Fibroblast of gingiva (primary cell): ENCODE results near the gene MAPK4.
A peak's percentile ranks its signal among the peaks of the same experiment; 100 is the strongest.
"Not testable (repeated sequence)": the region's sequence is repeated elsewhere in the genome, so short reads cannot be mapped to it uniquely, and the experiment has no call there.

Experiments
- DNase-seq: peaks from one replicate; pipeline ENCODE4 v3.0.0-alpha.2; 2011; ENCODE audit warnings: low read depth

Gene MAPK4

GRCh38 chr18:50687491-50687890 lies 127.6 kb downstream of the MAPK4 start:
- DNase-seq, result no peak

DNA sequence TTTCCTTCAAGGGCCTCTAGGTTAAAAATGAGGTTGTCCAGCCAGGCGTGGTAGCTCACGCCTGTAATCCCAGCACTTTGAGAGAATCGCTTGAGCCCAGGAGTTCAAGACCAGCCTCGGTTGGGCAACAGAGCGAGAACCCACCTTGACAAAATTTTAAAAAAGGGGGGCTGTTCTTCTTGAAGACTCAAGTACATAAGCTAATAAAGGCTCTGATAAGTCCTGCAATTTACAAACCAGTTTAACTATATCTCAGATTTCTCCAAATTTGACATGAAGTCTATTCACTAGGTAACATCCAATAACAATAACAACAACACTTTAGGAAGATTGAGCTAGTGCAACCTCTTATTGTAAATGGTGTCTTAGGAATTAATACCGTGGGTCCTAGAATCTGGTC lies 129.7 kb downstream of the MAPK4 start:
- DNase-seq, result no peak

GRCh38 chr18:50694147-50694546 lies 134.3 kb downstream of the MAPK4 start:
- DNase-seq, result no peak

DNA sequence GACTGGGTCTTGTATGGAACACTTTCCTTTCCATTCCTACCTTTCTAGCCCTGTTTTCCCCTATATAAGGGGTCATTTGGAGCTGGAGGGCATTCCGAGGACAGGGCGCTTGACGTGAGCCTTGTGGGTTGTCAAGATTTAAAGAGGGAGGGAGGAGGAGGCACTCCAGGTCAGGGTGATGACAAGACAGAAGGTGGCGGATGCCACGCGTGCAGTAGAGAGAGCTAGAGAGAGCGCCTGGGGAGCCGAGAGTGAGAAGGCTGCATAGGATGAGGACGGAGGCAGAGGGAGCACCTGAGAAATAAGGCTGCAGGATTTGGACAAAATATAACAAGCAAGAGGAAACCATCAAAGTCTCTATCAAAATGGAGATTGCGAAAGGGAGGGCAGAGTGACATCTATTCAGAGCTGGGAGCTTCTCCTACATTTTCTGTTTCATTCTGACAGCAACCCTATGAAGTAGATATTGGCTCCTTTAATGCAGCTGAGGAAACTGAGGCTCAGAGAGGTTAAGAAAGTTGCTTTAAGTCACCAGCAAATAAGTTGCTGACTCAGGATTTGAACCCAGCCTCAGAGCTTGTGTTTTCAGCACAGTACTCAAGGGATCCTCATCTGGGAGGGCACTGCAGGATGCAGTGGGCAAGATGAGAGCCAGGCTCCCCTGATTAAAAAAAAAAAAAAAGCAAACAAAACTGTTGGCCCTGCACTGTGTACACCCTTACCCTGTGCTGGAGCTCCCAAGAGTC lies 135.7 kb downstream of the MAPK4 start:
- no peak for DNase-seq

GRCh38 chr18:50696436-50696835 lies 136.5 kb downstream of the MAPK4 start:
- no peak for DNase-seq

GRCh38 chr18:50696929-50697328 lies 137.0 kb downstream of the MAPK4 start:
- DNase-seq, result no peak

- DNase-seq, result no peak
Measured at GRCh38 chr18:50697509-50697908, 137.6 kb downstream of the MAPK4 start.

DNA sequence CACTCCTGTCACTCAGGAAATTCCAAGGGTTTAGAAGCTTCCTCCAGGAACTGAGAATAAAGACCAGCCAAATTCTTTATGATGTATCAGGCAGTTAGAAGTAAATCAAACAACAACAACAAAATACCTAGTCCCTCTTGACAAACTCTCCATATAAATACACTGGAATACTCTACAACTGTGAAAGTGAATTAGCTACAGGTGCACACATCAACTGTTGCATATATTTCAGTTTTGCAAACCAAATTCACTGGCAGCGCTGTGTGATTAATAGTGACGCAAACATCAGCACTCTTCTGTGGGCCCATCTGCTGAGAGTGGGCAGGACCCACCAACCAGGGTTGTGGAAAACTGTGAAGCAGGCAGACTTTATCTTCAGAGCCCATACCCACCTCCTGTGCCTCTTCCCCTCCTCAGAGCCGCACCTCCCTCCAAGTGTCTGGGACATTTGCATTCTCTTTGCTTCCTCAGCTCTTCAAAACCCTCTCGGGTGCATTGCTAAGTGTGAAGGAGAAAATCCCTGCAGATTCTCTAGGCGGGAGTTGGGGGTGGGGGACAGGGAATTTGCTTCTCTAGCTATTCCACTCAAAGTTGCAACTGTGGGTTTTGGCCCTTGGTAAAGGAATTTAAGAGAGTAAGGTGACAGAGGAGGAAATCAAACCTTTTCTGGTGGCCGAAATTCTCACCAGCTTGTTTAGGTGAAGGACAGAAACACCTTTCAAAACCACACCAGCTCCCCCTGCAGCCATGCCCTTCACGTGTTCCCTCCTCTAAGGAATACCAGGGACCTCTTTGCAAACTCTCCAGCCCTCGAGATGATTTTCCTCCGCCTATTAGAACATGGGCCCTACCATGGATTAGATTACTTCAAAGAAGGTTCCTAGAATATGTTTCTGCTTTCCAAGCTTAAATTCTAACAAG lies 140.6 kb downstream of the MAPK4 start:
- DNase-seq, result no peak

GRCh38 chr18:50704357-50704940 lies 144.6 kb downstream of the MAPK4 start:
- no peak for DNase-seq

DNA sequence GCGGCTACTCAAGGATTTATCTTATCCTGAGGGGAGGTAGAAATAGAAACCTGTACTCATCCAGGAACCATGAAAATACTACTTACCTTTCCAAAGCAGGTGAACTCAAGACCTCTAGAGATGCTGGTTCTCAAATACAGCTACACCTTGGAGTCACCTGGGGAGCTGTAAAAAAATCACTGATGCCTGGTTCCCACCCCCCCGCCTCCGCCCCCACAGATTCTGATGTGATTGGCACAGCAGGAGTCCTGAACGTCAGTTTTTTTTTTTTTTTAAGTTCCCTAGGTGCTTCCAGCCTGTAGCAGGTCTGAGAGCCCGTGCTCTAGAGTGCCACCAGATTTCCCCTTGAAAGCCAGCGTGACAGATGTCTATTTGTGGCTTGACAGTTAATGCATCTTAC lies 146.3 kb downstream of the MAPK4 start:
- no peak for DNase-seq

- no peak for DNase-seq
Measured at GRCh38 chr18:50706651-50707050, 146.8 kb downstream of the MAPK4 start.

DNA sequence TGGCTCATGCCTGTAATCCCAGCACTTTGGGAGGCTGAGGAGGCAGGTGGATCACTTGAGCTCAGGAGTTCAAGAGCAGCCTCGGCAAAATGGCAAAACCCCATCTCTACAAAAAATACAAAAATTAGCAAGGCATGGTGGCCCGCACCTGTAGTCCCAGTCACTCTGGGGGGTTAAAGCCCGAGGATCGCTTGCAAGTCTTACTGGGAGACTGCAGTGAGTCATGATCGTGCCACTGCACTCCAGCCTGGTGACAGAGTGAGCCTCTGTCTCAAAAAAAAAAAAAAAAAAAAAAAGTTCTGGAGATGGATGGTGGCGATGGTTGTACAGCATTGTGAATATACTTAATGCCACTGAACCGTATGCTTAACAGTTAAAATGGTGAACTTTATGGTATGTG lies 147.4 kb downstream of the MAPK4 start:
- DNase-seq, result not testable (repeated sequence)

DNA sequence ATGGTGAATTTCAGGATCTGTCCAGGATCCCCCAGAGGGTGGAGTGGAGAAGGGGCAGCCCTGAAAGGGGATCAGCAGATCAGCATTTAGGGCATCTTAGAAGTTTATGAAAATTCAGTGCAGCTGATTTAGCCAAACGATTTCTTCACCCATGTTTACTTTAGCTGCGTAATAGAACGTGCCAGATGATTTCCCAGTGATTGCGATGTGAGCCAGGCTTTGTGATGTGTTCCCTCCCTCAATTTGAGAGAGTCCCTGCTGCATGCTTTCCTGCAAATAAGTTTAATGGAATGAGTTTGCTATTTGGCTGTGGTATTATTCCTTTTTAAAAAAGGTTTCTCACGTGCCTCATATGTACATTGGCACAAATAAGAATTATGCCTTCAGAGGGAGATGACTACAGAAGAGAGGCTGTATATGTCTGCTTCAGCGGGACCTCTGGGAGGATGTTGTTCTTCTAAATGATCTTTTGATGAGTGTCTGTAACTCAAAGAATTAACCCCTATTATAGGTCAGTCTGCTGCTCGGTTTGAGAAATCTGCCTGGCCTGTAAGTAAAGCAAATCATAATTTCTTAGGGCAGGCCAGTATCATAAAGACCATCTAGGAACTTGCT lies 148.1 kb downstream of the MAPK4 start:
- peak; percentile 75 for DNase-seq

GRCh38 chr18:50709193-50709592 lies 149.3 kb downstream of the MAPK4 start:
- DNase-seq, result no peak

- DNase-seq, result no peak
Measured at GRCh38 chr18:50711386-50711785, 151.5 kb downstream of the MAPK4 start.

DNA sequence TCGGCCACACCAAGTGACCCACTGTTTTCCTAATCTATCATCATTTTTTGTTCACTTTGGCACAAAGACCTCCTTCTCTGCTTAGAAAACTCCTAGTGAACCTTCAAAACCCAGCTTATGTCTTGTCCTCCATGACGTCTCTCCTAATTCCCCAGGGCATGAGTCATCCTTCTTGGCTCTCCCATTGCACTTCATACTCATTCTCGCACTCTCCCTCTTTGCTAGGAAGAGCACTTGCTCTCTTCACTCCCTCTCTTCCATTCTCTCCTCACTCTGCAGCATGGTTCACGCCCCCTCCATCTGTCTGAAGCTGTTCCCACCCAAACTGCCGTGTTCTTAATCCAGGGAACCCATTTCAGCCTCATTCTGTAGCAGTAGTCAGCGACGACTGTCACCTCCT lies 156.0 kb downstream of the MAPK4 start:
- DNase-seq, result no peak

GRCh38 chr18:50716902-50717301 lies 157.0 kb downstream of the MAPK4 start:
- no peak for DNase-seq

GRCh38 chr18:50717563-50717962 lies 157.7 kb downstream of the MAPK4 start:
- no peak for DNase-seq

DNA sequence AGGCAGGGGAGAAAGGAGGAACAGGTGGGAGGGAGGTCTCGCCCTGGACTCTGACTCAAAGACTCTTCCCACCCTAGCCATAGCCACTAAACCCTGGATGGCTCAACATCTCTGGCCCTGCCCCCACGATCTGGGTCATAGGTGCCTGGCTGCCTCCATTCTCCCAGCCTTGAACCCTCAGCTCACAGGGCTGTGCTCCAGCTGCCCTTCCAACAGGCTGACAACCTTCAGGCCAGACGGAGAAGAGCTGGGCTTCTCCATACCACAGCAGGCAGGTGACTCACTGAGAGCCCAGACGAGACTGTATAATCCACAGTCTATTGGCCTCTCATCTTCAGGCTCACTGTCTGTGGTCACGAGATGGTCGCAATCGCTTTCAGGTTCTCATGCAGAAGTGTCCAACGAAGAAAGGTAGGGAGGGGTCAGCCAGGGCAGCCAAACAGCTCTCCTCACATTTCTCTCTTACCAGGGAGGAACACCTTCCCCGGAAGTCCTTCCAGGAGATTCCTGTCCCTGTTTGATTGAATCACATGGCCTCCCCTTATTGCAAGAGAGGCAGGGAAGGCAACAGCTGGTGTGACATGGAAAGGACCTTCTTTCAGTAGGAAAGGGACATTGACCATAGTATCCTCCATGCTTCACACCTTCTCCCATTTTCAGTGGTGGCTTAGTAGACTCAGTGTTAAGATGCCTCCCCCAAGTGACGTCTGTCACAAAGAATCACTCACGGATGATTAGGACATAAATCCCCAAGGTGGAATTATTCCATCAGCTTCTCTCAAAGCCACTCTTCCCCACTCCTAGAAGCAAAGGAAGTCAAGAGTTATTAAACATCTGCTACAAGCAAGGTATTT lies 159.8 kb downstream of the MAPK4 start:
- no peak for DNase-seq

DNA sequence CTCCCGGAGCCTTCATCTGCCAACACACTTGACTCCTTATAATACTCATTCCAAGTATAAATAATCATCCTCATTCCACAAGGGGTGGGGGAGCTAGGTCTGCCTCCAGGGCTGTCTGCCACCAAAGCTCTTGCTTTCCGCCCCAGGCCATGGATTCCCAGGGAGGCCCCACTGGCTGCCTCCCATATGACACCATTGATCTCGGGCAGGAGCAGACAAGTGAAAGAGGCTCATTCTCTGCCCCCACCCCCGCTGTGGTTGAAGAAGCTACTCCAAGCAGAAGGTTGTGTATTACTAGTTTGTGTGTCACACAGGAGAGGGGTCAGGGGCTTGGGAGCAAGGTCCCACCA lies 160.4 kb downstream of the MAPK4 start:
- no peak for DNase-seq

- no peak for DNase-seq
Measured at GRCh38 chr18:50721006-50721405, 161.1 kb downstream of the MAPK4 start.
